Spleen (tissue), 7 donors: ENCODE data around the gene TTC23.

Experiments
- CTCF ChIP-seq, 11 experiments: fragments of 200-600 bp in 7 of 11; fragments of 450-650 bp in 4 of 11; sonication (generic) in 4 of 11; IDR thresholded peaks in 8 of 11; conservative IDR thresholded peaks in 3 of 11; 1 replicate in 7 of 11; 2 replicates in 4 of 11; pipeline versions ENCODE4 v1.4.0 to v1.8.0; 2016 to 2021; ENCODE audit warnings: antibody characterized with exemption in 11 of 11, inconsistent platforms in 4 of 11, mild to moderate bottlenecking in 1 of 11
- POLR2A ChIP-seq, 3 donors: fragments of 450-650 bp; IDR thresholded peaks; one replicate each; pipeline ENCODE4 v1.5.1; 2017; ENCODE audit warnings: antibody characterized with exemption in 3 of 3, mild to moderate bottlenecking in 1 of 3
- POLR2AphosphoS5 ChIP-seq, 3 donors: sonication (generic); formaldehyde crosslinking; IDR thresholded peaks; one replicate each; pipeline ENCODE4 v1.5.1; 2017; ENCODE audit warnings: antibody characterized with exemption in 3 of 3
- donor health status: DM: no; HTN: no; CAD: no; lungs with moderate emphysema.
- donor health status: DM: no; HTN: no; CAD: no.
- donor health status: DM: no; HTN: no; CAD: no.

GRCh38 chr15:99139276-99139675 is 110.1 kb downstream of the TTC23 start:
- TF ChIP-seq CTCF (IDR thresholded peaks at IDR 0.05 in 8 of 11, conservative IDR thresholded peaks at IDR 0.05 in 3 of 11), result no peak
- no peak for TF ChIP-seq POLR2A (IDR thresholded peaks at IDR 0.05)
- TF ChIP-seq POLR2AphosphoS5 (IDR thresholded peaks at IDR 0.05), result no peak
